GM12878 (cell line): ENCODE measurements around the gene RPL13A. TPM values are rescaled to one million over a fixed set of nuclear protein-coding genes. Genes with fewer than 3 reads are reported as not detected.
A peak's percentile ranks its signal among the peaks of the same experiment; 100 is the strongest.

Experiments used
- BACH1 ChIP-seq: fragments of 450-650 bp; IDR thresholded peaks from 2 replicates; pipeline ENCODE4 v1.6.1; 2017; ENCODE audit warnings: mild to moderate bottlenecking, borderline replicate concordance
- CEBPZ ChIP-seq: fragments of 150-350 bp; IDR thresholded peaks from 2 replicates; pipeline ENCODE4 v1.6.1; 2016; ENCODE audit warnings: low read depth, low read length
- CTCF ChIP-seq, 3 experiments: IDR thresholded peaks in 2 of 3; conservative IDR thresholded peaks in 1 of 3; 2 replicates each; pipeline ENCODE4 v1.5.1; 2011; ENCODE audit warnings: low read depth in 3 of 3, low read length in 3 of 3, mild to moderate bottlenecking in 3 of 3, control low read depth in 2 of 3, moderate library complexity in 2 of 3, inconsistent platforms in 1 of 3, mixed read lengths in 1 of 3; ENCODE audit not compliant: control insufficient read depth in 2 of 3, insufficient read depth in 1 of 3; ENCODE audit errors: extremely low read depth in 1 of 3
- EGR1 ChIP-seq, 2 experiments: IDR thresholded peaks; 1 replicate in 1 of 2; 2 replicates in 1 of 2; pipeline ENCODE4 v1.6.1; 2011 to 2012; ENCODE audit warnings: low read depth in 2 of 2, low read length in 2 of 2, borderline replicate concordance in 1 of 2, mild to moderate bottlenecking in 1 of 2, moderate library complexity in 1 of 2
- JUND ChIP-seq: IDR thresholded peaks from 2 replicates; pipeline ENCODE4 v1.6.1; 2012; ENCODE audit warnings: low read depth, mild to moderate bottlenecking, low read length, improper control_type of control experiment, moderate library complexity
- MAX ChIP-seq: IDR thresholded peaks from 2 replicates; pipeline ENCODE4 v1.6.1; 2012; ENCODE audit warnings: low read depth, low read length, improper control_type of control experiment
- NKRF ChIP-seq: fragments of 450-650 bp; conservative IDR thresholded peaks from 2 replicates; pipeline ENCODE4 v1.6.1; 2017; ENCODE audit warnings: mild to moderate bottlenecking, moderate library complexity
- PAX8 ChIP-seq: fragments of 450-650 bp; IDR thresholded peaks from 2 replicates; pipeline ENCODE4 v1.6.1; 2017; ENCODE audit warnings: mild to moderate bottlenecking, moderate library complexity
- POLR2AphosphoS2 ChIP-seq: IDR thresholded peaks from 2 replicates; pipeline ENCODE4 v1.6.1; 2011; ENCODE audit warnings: low read depth, mild to moderate bottlenecking, low read length, improper control_type of control experiment, moderate library complexity
- RAD51 ChIP-seq: fragments of 450-650 bp; IDR thresholded peaks from 2 replicates; pipeline ENCODE4 v1.6.1; 2016; ENCODE audit warnings: moderate library complexity, mild to moderate bottlenecking, inconsistent platforms
- RUNX3 ChIP-seq: IDR thresholded peaks from 2 replicates; pipeline ENCODE4 v1.6.1; 2012; ENCODE audit warnings: low read length, inconsistent platforms
- SKIL ChIP-seq: fragments of 450-650 bp; IDR thresholded peaks from 2 replicates; pipeline ENCODE4 v1.6.1; 2017; ENCODE audit warnings: mild to moderate bottlenecking, low read depth, inconsistent platforms; ENCODE audit not compliant: poor library complexity, severe bottlenecking
- STAT3 ChIP-seq: IDR thresholded peaks from 2 replicates; pipeline ENCODE4 v1.6.1; 2011; ENCODE audit warnings: low read depth, low read length, improper control_type of control experiment
- SUPT20H ChIP-seq: IDR thresholded peaks from 2 replicates; pipeline ENCODE4 v1.6.1; 2011; ENCODE audit warnings: low read depth, mild to moderate bottlenecking, low read length, moderate library complexity, borderline replicate concordance; ENCODE audit not compliant: control insufficient read depth
- WRNIP1 ChIP-seq: IDR thresholded peaks from 2 replicates; pipeline ENCODE4 v1.6.1; 2011; ENCODE audit warnings: low read depth, low read length, improper control_type of control experiment, borderline replicate concordance
- ZNF622 ChIP-seq: fragments of 450-650 bp; IDR thresholded peaks from 2 replicates; pipeline ENCODE4 v1.6.1; 2017; ENCODE audit warnings: mild to moderate bottlenecking, inconsistent platforms
- ZZZ3 ChIP-seq: IDR thresholded peaks from 2 replicates; pipeline ENCODE4 v1.6.1; 2011; ENCODE audit warnings: low read depth; ENCODE audit not compliant: control insufficient read depth, insufficient read length
- polyA plus RNA-seq, 11 experiments: library from polyadenylated mRNA; depleted of rRNA in 4 of 11; unstranded in 6 of 11; stranded (reverse) in 5 of 11; fragments of >200 nt; fragmentation: Nextera tagmentation in 4 of 11; fragmentation: Illumina TruSeq in 1 of 11; extraction: Ambion mirVana in 4 of 11; extraction: Trizol in 1 of 11; gene quantifications; 1 replicate in 1 of 11; 2 replicates in 10 of 11; pipeline versions ENCODE4 v1.2.1 to v1.2.3, GENCODE V29; 2011 to 2016; ENCODE audit warnings: inconsistent platforms in 2 of 11, missing spikeins in 2 of 11, low read depth in 1 of 11
- total RNA-seq, 4 experiments: library from RNA; depleted of rRNA in 3 of 4; stranded (reverse); fragments of >200 nt in 3 of 4; fragmentation: Illumina TruSeq in 1 of 4; extraction: Trizol in 1 of 4; gene quantifications; 2 replicates each; pipeline versions ENCODE4 v1.2.1 to v1.2.3, GENCODE V29; 2013 to 2021

The RPL13A gene
- total and polyA plus RNA-seq, 10 of the 15 experiments (the other 5 are each of a cell fraction or from before 2014, with no cell fraction given), result 1,426 to 8,961 (median 4,266) TPM

GRCh38 chr19:49473868-49474541 is 13.4 kb upstream of the RPL13A start, which contains the start of gene FLT3LG (continued):
- no peak for TF ChIP-seq CEBPZ
- TF ChIP-seq JUND, result no peak
- peak; percentile 79; the same call in 1 of the 2 replicates for TF ChIP-seq BACH1
- TF ChIP-seq STAT3, result no peak
- TF ChIP-seq ZNF622, result no peak
- no peak for TF ChIP-seq PAX8
- no peak for TF ChIP-seq POLR2AphosphoS2
- peak; percentile 91 to 97 (median 94) for TF ChIP-seq CTCF (IDR thresholded peaks at IDR 0.05 in 2 of 3, conservative IDR thresholded peaks at IDR 0.05 in 1 of 3; ENCODE audit: control insufficient read depth in 2 of 3, extremely low read depth in 1 of 3, insufficient read depth in 1 of 3, low read depth in 3 of 3, low read length in 3 of 3)
- TF ChIP-seq WRNIP1, result no peak
- no peak for TF ChIP-seq SKIL
- TF ChIP-seq NKRF, result peak; percentile 43; the same call in 1 of the 2 replicates
- no peak; a peak in 1 of 3 replicates for TF ChIP-seq EGR1 (IDR thresholded peaks at IDR 0.05; ENCODE audit: borderline replicate concordance in 1 of 2, low read depth in 2 of 2, low read length in 2 of 2)
- TF ChIP-seq RAD51, result no peak
- no peak for TF ChIP-seq MAX
- TF ChIP-seq RUNX3, result peak; percentile 68
- no peak for TF ChIP-seq ZZZ3
- TF ChIP-seq SUPT20H, result no peak
